Measurements from ENCODE around the gene ATXN10. TPM values are rescaled to one million over a fixed set of nuclear protein-coding genes. Genes with fewer than 3 reads are reported as not detected.

The ATXN10 gene
- total RNA-seq, 1 donor from 2014 or later, result 107 TPM

- no peak for DNase-seq (ENCODE audit: low spot score)
Observed at GRCh38 chr22:45819305-45819704, 147.7 kb downstream of the ATXN10 start.

- DNase-seq (ENCODE audit: low spot score), result no peak
Observed at GRCh38 chr22:45823336-45823735, 151.7 kb downstream of the ATXN10 start.

- DNase-seq (ENCODE audit: low spot score), result no peak
Observed at GRCh38 chr22:45826520-45826919, 154.9 kb downstream of the ATXN10 start.

DNA sequence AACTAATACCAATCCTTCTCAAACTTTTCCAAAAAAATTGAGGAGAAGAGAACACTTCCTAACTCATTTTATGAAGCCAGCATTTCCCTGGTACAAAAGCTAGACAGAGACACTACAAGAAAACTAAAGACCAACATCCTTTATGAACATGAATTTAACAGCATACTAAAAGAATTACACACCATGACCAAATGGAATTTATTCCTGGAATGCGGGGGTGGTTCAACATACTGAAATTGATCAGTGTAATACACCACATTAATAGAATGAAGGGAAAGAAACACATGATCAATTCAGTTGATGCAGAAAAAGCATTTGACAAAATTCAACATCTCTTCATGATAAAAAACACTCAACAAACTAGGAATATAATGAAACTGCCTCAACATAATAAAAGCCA, 157.2 kb downstream of the ATXN10 start:
- no peak for DNase-seq (ENCODE audit: low spot score)

GRCh38 chr22:45830531-45831245, 159.1 kb downstream of the ATXN10 start:
- DNase-seq (ENCODE audit: low spot score), result no peak

DNA sequence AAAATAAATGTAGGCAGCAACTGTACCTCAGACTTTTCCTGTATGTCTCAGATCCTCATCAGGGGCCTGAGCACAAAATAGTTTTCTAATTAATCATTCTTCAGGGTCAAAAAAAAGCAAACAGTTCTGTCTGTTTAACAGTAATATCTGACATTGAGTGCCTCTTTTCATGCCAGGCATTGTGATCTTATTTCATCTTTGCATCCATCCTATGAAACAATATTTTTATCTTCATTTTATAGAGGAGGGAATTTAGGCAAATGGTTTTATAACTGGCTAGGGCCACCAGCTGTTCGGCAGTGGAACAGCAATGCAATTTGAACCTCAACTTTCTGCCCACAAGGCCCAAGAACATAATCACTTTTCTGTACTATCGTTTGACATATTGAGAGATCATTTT, 159.8 kb downstream of the ATXN10 start:
- DNase-seq (ENCODE audit: low spot score), result no peak

DNA sequence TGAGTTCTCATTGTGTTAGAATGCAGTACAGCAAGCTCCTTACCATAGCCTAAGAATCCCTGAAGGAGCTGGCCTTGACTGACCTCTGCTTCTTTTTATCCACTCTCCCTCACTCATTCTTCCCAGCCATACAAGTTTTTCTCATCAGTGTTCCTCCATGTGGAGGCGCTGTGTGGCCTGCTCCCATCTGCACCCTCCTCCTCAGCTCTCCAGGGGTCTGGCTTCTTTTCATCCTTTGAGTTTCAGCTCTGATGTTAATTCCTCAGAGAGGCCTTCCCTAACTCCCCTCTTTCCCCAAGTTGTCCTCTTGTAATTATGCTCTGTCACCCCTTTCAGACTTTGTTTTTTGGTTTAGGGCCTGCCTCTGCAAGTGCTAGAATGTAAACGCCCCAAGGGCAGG, 160.5 kb downstream of the ATXN10 start:
- DNase-seq (ENCODE audit: low spot score), result no peak

GRCh38 chr22:45832959-45833580, 161.4 kb downstream of the ATXN10 start:
- DNase-seq (ENCODE audit: low spot score), result no peak

- no peak for DNase-seq (ENCODE audit: low spot score)
Observed at GRCh38 chr22:45833613-45834012, 162.0 kb downstream of the ATXN10 start.

DNA sequence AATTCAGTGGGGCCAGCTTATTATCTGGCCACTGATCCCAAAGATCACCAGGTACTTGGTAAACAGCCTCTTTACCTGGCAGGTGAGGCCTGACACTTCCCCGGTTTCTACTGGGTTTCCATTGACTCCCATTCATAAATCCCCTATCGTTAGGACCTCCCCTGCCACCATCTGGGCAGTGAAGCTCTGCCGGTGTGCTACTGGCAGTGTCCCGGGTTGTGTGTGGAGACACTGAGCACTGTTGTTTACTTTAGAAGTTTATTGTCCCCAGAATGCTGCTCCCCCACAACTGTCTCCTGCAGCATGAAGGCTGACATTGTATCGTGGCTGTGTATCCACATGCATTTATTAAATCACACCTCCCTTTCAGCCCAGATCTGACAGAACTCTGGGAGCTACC, 162.6 kb downstream of the ATXN10 start:
- no peak for DNase-seq (ENCODE audit: low spot score)

- no peak for DNase-seq (ENCODE audit: low spot score)
Observed at GRCh38 chr22:45834795-45835194, 163.2 kb downstream of the ATXN10 start.

DNA sequence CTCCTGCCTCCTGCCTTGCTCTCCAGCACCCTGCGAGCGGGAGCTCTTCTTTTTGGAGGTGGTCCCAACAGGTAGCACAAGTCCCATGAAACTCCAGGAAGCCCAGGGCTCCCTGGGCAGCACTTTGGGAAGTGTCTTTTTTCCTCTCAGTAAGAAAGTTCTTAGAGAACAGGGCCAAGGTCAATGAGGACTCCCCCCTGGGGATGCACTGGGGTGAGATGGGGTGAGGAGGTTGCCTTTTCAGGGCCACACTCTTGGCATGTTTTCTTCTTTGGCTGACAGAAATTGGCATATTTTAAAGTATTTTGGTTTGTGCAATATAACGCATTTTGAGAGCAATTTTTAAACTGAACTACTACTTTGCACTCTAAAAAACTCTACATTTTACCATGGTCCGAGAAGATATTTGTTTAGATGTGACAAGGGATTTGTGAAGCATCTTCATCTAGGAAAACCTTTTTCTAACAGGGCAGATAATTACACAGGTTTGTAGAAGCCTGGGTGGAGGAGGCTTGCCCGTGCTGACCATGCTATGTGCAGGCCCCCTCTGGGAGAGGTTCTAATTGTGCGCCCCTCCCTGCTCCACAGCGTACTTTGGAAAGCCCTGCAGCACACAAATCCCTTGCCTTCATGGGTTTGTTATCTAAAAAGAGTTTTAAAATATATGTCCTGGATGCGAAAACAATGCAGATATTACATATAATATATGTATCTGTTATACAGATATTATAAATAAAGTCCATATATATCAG, 165.0 kb downstream of the ATXN10 start:
- no peak for DNase-seq (ENCODE audit: low spot score)

- no peak for DNase-seq (ENCODE audit: low spot score)
Observed at GRCh38 chr22:45837508-45837907, 165.9 kb downstream of the ATXN10 start.

DNA sequence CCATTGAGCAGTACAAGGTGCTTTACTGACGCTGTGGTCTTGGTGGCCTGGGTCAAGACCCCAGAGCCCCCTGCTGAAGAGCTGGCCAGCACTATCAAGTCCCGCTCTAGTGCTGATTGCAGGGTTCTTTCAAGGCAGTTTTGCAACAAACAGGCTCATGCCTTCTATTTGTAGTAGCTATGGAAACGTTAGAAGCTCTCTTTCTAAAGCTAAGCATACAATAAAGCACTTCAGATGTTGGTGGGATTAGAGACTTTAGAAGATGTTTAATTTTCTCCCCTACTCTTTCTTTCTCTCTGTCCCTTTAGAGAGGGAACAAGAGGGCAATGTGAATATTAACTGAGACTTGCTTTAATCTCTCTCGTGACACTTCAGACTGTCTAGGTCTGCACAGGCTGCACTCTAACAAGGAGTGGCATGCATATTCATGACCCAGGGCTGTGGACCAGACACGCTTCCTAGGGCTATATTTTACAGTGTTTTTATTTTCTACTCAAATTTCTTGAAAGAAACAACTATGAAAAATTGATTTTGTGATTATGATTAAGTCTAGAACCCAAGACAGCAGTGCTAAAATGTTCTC, 166.8 kb downstream of the ATXN10 start:
- no peak for DNase-seq (ENCODE audit: low spot score)

DNA sequence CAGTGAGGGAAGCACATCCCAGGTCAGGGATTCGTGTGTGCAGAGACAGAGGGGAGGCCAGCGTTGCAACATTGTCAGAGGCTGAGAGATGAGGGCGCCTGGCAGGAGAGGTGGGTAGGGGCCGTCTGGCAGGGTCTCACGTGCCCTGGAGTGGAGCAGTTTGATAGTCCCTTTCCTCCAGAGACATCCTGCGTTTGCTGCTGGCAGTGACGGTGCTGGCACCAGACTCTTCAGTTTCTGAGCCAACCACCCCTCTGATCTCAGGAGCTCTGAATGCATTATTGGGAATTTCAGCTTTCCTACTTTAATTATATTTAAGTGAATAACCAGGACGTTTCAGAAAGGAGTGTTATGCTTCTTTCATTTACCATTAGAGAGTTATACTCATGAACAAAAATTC, 168.8 kb downstream of the ATXN10 start:
- no peak for DNase-seq (ENCODE audit: low spot score)

DNA sequence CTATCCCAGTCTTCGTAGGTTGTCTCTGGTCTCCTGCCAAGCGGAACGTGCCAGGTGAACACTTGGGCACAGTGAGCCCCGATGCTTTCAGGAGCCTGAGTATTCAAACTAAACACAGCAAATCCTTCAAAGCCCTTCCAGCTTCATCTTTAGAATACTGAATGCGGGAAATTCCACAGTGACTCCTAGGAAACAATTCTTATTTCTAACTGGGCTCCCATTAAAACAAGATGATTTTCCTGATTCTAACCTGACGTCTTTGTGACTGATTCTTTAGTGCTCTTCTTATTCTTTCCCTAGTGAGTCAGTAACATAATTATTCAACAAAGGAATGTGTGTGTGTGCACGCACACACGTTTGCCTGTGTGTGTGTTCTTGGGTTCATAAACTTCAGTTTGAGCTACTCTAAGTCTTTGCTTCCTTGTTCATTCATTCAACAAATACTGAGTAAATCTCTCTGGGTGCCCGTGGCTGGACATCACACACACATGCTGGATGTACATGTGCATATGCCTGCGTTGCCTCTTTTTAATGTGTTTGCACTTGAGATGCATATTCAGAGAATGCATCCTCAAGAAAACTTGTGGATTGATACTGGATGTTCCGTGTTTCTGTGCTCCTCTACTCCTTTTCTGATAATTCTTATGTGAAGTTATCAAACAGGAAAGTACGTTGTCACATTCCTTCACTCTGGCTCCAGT, 170.8 kb downstream of the ATXN10 start:
- no peak for DNase-seq (ENCODE audit: low spot score)

GRCh38 chr22:45843031-45843430, 171.4 kb downstream of the ATXN10 start:
- no peak for DNase-seq (ENCODE audit: low spot score)

DNA sequence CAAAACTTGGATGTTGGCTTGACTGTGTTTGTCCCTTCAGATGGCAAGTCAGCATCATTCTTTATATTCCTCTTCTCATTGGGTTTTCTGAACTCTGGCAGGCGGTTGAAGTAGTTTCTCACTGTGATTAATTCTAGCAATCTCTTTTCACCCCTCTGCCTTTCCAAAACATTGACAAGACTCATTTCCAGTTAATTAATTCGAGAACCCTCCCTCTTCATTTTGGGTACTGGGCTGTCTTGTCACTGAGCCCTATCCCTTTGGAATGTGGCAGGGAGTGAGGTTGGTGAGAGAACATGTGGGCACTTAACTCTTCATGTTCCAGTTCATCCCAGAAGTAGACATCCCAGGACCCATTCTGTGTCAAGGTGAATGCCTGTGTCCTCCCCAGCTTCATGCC, 172.4 kb downstream of the ATXN10 start:
- DNase-seq (ENCODE audit: low spot score), result no peak

GRCh38 chr22:45845076-45845487, 173.4 kb downstream of the ATXN10 start:
- DNase-seq (ENCODE audit: low spot score), result no peak

DNA sequence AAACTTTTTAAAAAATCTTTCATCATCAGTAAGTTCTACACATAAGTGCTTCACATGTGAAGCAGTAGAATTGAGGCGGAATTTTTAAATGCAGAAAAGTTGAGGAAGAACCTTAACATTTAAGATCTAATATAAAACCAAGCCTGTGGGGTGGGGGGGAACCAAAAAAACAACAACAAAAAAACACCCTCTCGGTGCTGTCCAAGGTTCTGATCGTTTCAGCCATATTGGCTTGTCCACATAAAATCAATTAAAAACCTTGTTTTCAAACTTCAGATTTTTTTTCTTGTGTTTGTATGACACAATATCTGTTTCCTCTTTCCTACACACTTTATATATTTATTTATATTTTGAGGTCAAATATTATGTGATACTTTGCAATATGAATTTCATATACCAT, 175.3 kb downstream of the ATXN10 start:
- no peak for DNase-seq (ENCODE audit: low spot score)

DNA sequence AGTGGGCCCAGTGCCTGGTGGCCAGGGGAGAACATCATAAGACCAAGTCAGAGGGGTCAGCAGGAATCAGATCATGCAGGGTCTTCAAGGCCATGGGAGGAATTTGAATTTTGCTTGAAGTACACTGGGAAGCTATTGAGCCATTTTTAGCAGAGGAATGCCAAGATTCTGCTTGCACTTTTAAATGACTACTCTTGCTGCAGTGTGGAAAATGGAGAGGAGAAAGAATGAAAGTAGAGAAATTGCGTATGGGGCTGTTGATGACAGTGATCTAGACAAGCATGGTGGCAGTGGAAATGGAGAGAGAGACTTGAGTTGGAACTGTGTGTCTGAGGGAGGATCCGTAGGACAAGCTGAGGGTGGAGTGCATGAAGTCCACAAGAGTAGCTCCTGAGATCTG, 177.3 kb downstream of the ATXN10 start:
- no peak for DNase-seq (ENCODE audit: low spot score)
